Measurements from ENCODE around the gene PDE3A.
A peak's percentile ranks its signal among the peaks of the same experiment; 100 is the strongest.

PDE3A gene

GRCh38 chr12:20555015-20555414, 186.7 kb downstream of the PDE3A start:
- TF ChIP-seq CTCF (IDR thresholded peaks at IDR 0.05; ENCODE audit: low read depth, low read length) = no peak
- H3K4me3 ChIP-seq (replicated peaks in 1 of 2; ENCODE audit: low read depth in 2 of 2, low read length in 2 of 2) = no peak overlapping the region
- no peak for DNase-seq (ENCODE audit: low read depth in 2 of 2)

- no peak overlapping the region for H3K4me3 ChIP-seq (replicated peaks in 1 of 2; ENCODE audit: low read depth in 2 of 2, low read length in 2 of 2)
- DNase-seq (ENCODE audit: low read depth in 2 of 2) = peak in 1 of 2 donors; percentile 43
- no peak for TF ChIP-seq CTCF (IDR thresholded peaks at IDR 0.05; ENCODE audit: low read depth, low read length)
Measured at GRCh38 chr12:20555771-20556170, 187.4 kb downstream of the PDE3A start.

GRCh38 chr12:20557096-20557495, 188.8 kb downstream of the PDE3A start:
- no peak overlapping the region for H3K4me3 ChIP-seq (replicated peaks in 1 of 2; ENCODE audit: low read depth in 2 of 2, low read length in 2 of 2)
- peak in 1 of 2 donors; percentile 15 for DNase-seq (ENCODE audit: low read depth in 2 of 2)
- no peak for TF ChIP-seq CTCF (IDR thresholded peaks at IDR 0.05; ENCODE audit: low read depth, low read length)

- TF ChIP-seq CTCF (IDR thresholded peaks at IDR 0.05; ENCODE audit: low read depth, low read length) = no peak
- peak in 1 of 2 donors; percentile 35 for DNase-seq (ENCODE audit: low read depth in 2 of 2)
- no peak overlapping the region for H3K4me3 ChIP-seq (replicated peaks in 1 of 2; ENCODE audit: low read depth in 2 of 2, low read length in 2 of 2)
Measured at GRCh38 chr12:20560935-20561334, 192.6 kb downstream of the PDE3A start.

GRCh38 chr12:20561871-20562270, 193.5 kb downstream of the PDE3A start:
- peak; percentile 33 to 48 for DNase-seq (ENCODE audit: low read depth in 2 of 2)
- no peak overlapping the region for H3K4me3 ChIP-seq (replicated peaks in 1 of 2; ENCODE audit: low read depth in 2 of 2, low read length in 2 of 2)
- no peak for TF ChIP-seq CTCF (IDR thresholded peaks at IDR 0.05; ENCODE audit: low read depth, low read length)

GRCh38 chr12:20567413-20567812, 199.1 kb downstream of the PDE3A start:
- H3K4me3 ChIP-seq (replicated peaks in 1 of 2; ENCODE audit: low read depth in 2 of 2, low read length in 2 of 2) = no peak overlapping the region
- no peak for TF ChIP-seq CTCF (IDR thresholded peaks at IDR 0.05; ENCODE audit: low read depth, low read length)
- DNase-seq (ENCODE audit: low read depth in 2 of 2) = peak; percentile 36 to 63

- no peak overlapping the region for H3K4me3 ChIP-seq (replicated peaks in 1 of 2; ENCODE audit: low read depth in 2 of 2, low read length in 2 of 2)
- DNase-seq (ENCODE audit: low read depth in 2 of 2) = no peak
- TF ChIP-seq CTCF (IDR thresholded peaks at IDR 0.05; ENCODE audit: low read depth, low read length) = no peak
Measured at GRCh38 chr12:20572451-20572850, 204.1 kb downstream of the PDE3A start.

Measured in cardiac fibroblast (primary cell).